ENCODE results near the gene NCBP2.

NCBP2 gene

DNA sequence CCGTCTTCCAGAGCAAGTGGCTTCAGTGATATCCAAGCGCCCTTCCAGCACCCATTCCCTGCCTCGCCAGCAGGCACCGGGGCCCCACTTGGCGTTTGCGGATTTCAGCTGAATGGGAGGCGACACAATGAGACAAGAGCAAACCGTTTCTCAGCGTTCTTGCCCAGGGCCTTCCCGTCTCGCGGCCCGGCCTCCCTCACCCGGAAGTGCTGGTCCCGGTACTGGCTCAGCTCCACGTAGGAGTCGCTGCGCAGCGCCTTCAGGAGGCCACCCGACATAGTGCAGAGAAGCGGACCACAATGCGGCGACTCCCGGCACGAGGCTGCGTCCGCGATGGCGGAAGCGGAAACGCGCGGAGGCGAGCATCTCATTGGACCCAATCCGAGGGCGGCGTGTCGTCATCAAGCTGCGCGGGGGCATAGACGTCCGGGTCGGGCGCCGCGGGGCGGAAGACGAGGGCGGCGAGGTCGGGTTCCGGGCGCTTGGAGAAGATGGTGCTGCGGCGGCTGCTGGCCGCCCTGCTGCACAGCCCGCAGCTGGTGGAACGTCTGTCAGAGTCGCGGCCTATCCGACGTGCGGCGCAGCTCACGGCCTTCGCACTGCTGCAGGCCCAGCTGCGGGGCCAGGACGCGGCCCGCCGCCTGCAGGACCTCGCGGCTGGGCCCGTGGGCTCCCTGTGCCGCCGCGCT lies at the start of gene NCBP2:
NCBP2 (minus strand) TSS at position 303 of the 689 bp plus-strand sequence; CDS start at position 278, 25 bp downstream.
- DNase-seq (ENCODE audit: low read depth) = peak; percentile 99

DNA sequence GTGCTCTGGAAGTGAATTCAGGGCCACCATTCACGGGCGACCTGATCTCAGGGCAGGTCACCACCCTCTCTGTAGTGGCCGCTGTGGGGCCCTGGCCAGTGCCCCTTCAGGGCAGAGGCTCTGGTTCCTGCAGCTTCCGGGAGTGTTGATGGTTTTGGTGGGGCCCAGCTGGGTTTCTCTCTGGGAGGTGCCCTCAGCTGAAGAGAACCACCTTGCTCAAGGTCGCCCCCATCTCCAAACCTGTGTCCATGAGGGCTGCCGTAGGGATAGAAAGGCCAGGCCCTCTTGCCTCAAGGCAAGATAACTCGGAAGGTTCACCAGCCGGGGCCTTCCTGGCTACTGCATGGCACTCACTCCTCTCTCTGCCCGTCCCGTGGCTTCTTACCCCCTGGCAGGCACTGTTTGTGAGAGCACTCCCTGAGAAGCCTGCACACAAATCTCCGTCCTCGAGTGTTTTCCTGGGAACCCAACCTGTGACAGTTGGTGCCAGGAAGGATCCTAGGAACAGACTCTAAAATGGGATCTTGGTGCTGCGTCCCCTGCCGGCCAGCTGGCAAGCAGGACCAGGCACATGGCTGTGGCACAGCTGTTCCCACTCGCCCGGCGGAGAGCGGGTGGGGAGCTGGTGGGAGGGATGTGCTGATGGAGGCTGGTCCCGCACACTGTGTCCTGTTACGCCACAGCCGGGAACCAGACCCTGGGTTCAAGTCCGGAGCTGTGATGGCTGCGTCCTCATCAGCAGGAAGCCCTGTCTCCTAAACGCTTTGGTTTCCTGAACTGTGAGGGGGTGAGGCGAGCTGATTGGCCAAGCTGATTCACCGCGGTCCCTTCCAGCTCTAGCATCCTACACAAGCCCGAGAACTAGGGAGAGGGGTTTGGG lies 49.5 kb upstream of the NCBP2 start:
- no peak for DNase-seq (ENCODE audit: low read depth)

DNA sequence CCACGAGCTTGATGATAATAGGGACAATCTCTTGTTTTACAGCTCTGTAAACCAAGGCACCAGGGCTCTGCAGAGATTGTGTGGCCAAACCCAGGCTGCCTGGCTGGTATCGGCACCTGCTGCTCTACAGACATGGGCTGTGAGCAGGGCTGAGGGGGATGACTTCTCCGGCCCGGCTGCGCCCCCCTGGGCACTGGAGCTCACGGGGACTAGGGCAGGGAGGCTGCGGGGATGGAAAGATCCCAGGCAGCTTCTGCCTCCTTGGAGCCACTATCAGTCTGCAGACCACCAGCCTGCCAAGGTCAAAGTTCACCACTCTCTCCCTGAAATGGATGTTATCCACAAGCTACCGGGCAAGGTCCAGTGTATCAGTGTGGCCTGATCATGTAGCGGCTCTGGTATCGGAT lies 48.3 kb upstream of the NCBP2 start:
- no peak for DNase-seq (ENCODE audit: low read depth)

DNA sequence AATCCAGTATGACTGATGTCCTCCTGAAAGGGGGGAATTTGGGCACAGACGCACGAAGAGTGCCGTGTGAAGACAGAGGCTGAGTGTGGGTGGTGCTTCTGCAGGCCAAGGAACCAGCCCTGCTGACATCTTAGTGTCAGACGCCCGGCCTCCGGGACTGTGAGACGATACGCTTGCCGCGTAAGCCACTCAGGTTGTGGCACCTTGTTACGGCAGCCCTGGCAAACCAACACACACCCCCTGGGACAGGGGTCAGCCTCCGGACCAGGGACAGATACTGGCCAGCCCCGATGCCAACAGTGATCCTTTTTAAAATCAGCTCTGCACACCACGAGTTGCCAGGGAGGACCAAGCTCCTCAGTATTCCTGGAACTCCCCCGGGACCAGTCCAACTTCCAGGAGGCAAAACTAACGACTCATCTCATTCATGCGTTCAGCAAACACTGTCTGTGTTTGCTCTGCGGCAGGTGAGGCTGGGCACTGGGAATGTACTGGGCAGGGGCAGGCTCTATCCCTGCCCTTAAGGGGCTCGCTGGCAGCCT lies 47.5 kb upstream of the NCBP2 start:
- DNase-seq (ENCODE audit: low read depth) = no peak

DNA sequence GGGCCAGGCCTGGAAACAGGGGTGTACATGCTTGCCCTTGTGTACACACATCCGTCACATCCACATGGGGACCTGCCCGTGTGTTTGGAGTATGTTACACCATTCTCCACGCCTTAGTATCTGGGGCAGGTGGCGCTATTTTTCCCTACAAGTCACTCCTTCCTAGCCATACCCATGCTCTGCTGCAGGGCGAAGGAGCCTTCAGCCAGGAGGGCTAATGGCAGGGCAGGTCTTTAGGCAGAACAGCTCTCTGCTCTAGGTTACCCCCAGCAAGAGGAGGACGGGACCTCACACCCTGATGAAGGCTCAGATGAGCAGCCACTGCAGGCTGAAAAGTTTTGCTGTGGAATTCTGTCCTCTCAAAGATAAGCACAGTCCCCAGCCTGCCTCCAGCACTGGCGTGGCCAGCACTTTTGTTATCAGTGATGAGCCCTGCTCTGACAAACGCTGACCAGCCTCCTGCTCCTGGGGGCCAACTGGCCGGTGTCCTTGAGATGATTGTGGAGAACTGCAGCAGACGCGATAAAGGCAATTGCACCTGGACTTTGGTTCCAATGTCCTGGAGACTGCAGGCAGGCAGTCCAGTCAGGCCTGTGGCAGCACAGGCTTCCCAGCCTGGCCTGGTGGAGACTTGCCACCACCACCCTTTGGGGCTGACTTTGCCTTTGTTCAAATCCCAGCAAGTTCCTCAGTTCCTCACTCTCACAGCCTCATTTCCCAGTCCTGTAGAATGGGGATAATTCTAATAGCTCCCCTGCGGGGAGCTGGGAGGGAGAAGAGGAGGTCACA lies 46.1 kb upstream of the NCBP2 start:
- no peak for DNase-seq (ENCODE audit: low read depth)

DNA sequence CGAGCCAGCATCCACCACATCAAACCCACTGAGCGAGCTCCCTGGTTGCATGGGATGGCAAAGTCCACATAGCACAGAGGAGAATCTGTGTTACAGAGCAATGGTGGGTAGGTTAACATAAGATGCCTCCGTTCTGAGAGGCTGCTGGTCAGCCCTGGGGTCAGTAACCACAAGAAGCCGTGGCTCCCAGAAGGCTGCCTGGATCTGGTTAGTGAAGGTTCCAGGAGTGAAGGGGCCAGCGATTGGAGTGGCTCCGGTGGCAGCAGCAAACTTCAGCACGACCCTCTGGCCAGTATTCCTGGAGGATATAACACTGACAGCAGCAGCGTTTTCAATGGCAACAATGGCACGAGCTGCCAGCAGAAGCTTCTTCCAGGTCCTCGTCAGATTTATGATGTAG lies 44.7 kb upstream of the NCBP2 start:
- DNase-seq (ENCODE audit: low read depth) = no peak

DNA sequence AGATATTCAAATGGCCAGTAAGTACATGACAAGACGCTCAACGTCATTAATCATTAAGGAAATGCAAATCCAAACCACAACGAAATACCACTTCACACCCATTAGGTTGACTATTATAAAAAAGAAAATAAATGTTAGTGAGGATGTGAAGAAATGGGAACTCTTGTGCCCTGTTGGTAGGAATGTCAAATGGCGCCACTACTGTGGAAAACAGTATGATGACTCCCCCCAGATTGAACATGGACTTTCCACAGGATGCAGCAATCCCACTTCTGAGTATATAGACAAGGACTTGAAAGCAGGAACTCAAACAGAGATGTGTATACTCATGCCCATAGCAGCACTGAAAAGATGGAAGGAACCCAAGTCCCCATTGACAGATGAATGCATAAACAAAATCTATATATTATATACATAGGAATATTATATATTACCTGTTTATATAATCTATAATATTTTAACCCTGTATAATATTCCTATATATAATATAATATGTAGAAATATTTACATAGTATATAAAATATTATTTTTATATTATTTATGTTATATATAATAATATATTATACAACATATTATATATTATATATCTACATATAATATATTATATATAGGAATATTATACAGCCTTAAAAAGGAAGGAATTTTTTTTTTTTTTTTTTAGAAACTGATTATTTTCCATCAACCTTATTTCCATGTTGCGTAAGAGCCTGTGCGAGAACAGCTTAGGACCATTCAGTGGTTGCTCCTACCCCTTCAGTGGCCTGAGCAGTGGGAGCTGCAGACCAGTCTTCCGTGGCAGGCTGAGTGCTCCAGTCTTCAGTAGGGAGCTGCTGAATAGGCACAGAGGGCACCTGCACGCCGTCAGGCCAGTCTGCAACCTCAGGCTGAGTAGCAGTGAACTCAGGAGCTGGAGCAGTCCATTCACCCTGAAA lies 43.9 kb upstream of the NCBP2 start:
- DNase-seq (ENCODE audit: low read depth) = no peak

DNA sequence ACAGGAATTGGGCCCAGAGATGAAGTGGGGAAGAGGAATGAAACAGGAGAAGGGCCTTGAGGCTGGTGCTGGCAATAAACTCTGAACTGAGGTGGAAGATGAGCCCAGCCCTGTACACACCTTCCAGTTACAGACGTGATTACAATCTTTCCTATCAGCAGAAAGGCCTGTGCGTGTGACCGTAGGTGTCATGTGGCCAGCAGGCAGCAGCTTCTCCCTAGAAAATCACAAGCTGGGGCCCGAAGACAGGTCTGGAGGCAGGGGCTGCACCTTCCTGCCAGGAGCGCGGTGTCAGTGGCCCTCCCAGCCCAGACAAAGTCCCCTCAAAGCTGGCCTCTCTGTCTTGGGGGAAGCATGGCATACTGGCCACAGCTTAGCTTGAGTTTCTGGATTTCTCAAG lies 43.0 kb upstream of the NCBP2 start:
- DNase-seq (ENCODE audit: low read depth) = no peak

DNA sequence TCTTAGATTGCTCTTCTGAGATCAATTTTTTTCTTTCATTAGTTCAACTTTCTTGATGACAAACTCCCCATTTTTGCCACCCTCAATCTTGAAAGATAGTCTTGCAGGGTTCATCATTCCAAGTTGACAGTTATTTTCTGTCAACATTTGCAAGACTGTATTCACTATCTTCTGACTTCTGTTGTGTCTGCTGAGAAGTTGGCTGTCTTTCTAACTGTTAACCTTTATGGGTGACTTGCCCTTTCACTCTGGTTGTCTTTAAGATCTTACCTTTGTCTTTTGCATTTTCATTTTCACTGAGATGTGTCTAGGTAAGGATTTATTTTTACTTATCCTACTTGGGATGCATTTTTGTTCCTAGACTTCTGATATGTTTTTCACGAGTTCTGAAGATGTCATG lies 40.9 kb upstream of the NCBP2 start:
- no peak for DNase-seq (ENCODE audit: low read depth)

DNA sequence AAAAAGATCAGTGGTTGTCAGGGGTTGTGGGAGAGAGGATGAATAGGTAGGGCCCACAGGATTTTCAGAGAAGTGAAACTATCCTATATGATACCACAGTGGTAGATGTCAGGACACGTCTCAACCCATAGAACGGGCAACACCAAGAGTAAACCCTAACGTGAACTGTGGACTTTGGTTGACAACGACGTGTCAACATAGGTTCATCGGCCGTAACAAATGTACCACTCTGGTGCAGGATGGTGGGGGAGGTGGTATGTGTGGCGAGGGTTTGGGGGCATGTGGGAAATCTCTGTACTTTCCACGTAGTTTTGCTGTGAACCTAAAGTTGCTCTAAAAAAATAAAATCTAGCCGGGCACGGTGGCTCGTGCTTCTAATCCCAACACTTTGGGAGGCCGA lies 39.3 kb upstream of the NCBP2 start:
- DNase-seq (ENCODE audit: low read depth) = no peak

DNA sequence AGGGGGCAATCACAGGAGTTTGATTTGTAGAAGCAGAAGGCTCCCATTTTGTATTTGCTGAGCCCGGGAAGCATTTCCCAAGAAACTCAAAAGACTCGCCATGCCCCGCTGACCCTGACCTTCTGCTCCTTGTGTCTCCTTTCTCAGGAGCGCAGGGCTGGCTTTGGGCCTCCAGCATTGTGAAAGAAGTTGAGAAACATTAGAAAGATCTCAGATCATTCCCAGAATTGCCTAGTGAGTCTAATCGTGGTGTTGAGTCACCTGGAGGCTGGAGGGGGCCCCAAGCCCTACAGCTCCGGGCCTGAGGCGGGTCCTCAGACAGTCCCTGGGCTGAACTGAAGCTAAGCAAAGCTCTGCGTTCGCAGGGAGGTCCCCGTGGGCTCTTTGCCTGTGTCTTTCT lies 37.2 kb upstream of the NCBP2 start:
- peak; percentile 89 for DNase-seq (ENCODE audit: low read depth)

DNA sequence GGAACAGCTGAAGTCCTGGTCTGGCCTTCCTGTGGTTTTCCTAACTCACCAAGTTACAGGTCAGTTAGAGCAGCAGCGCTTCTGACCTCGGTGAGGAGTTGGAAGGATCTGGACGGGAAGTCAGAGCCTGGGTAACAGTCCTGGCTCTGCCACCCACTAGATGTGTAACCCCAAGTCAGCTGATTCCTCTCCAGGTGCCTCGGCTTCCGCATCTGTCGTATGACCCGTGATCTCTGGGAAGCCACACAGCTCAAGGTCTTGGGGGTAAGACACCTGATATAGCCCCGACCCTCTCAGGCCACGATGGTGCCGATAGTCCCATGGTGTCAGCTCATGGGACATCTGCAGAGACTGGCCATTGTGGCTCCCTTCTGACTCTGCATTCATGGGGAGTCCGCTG lies 34.6 kb upstream of the NCBP2 start:
- no peak for DNase-seq (ENCODE audit: low read depth)

DNA sequence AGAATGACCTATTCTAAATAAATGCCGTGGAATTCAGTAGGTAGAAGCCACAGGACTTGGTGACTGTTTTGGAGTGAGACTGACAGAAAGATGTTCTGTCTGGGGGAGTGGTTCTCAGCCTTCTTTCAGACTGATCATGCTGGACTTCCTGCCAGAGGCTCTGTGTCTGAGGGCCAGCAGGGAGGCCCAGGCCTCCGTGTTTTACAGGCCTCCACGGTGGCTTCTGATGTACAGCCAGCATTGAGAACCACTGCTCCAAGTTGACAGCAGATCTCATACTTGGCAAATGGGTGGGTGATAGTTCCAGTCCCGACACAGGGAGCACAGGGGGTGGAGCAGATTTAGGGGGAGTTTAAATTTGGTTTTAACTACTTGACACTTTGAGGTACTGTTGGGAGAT lies 33.0 kb upstream of the NCBP2 start:
- no peak for DNase-seq (ENCODE audit: low read depth)

DNA sequence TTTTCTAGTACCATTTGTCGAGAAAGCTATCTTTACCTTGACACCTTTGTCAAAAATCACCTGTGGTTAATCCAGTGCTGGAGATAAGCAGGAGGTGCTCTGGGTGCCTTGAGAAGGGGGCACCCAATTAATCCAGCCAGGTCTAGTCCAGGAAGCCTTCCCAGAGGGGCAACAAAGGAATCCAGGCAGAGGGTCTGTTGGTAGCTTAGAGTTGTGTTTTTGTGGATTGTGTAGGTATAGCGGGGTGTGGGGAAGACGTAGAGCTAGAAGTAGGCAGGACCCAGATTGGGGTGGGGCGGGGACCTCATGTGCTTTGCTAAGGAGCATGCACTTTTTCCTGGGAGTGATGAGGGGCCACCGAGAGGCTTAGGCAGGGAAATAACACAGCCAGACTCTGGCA lies 32.3 kb upstream of the NCBP2 start:
- DNase-seq (ENCODE audit: low read depth) = no peak

DNA sequence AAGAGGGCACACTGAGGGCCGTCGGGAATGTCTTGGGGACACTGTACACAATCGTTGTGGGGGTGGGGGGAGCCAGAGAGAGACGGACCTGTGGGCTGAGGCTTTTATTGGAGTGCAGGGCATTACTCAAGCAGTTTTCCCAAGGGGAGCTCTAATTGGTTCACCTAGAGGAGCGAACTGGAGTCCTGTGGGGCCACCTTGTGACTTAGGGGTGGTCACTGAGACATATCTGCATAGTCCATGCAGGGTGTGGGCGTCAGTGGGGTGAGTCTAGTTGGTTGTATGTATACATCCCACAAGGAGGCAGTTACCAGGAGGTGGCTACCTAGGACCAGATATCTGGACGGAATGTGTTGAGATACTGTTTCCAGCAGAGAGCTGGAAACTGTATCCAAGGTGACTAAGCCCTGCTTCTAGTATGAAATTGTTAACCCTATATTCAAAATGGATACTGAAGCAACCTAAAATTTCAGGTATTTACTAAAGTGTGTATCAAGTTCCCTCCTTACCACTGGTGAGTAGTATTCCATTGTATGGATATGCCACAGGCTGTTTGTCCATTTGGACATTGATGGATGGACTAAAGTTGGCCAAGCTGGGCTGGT lies 28.9 kb upstream of the NCBP2 start:
- DNase-seq (ENCODE audit: low read depth) = no peak

DNA sequence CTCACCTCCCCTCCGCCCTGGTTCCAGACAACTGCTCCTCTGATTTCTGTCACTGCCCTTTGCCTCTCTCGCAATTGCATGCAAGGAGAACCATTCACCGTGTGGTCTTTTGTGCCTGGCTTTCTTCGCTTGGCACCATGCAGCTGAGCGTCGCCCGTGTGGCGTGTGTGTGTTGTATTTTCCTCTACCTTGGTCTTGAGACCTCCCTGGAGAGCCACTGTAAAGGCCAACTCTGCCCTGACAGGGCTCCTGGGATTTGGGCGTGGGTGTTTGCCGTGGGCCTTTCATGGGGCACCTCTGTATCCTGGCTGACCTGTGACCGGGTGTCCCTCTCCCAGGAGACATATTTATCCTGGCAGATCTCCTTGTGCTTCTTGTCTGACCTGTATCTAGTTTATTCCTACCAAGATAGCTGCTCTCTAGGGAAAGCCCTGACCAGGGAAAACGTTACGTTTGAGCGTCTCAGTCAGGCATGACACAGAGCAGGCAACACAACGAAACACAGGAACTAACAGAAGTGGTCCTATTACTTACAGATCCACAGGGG lies 28.3 kb upstream of the NCBP2 start:
- no peak for DNase-seq (ENCODE audit: low read depth)

DNA sequence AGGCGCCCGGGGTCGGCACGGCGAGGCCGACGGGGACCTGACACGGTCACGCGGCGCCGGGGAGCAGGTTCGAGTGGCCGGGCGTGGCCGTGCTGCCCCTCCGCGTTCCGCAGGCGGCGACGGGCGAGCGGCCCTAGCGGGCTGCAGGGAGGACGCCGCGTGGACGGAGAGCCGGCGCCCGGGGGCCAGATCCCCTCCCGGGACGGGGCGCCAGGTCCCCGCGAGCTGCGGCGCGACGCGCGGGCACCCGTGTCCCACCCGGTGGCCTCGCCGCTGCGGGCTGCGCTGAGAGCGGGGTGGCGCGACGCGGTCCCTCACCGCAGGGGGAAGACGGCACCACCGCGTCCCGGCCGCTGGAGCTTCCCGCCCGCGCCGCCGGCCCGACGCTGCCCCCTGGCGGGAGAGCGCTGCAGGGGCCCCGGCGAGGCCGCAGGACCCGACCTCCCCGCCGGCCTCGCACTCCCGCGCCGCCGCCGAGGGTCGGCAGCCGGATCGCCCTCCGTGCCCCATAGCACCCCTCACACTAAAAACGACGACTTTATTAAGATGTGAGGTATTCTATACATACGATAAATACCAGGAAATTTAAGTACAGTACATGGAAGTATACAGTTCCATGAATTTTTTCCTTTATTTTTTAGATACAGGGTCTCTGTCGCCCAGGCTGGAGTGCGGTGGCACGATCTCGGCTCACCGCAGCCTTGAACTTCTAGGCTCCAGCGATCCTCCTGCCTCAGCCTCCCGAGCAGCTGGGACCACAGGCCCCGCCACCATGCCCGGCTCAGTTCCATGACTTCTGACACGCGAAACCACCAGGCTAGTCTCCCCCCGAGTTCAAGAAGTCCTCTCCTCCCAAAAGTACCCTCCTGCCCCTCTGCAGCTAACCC lies 27.6 kb upstream of the NCBP2 start:
- peak; percentile 37 for DNase-seq (ENCODE audit: low read depth)

DNA sequence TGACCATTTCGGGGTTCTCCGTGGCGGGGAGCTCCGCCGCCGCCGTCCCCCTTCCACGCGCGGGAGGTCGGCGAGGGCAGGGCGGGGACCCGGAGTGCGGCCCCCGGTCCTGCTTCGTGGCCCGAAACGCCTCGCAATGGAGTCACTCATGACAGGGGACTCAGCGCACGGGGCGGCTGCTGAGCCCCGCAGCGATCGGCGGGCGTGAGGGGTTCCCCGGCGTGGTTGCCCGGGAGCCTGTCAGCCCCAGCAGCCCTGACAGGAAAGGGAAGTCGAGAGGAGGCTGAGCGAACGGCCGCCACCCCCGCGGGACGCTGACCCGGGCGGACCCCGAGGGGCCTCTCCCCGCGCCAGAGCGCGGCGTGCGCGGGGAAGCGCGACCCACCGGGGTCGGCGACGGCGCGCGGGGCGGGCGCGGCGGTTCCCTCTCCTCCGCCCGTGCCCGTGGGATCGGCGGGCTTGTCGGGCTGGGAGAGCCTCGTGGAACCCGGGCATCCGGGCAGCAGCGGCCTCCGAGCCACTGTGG lies 26.9 kb upstream of the NCBP2 start:
- no peak for DNase-seq (ENCODE audit: low read depth)

Measured in fibroblast of gingiva (primary cell).